H1 (cell line): ENCODE measurements around the gene PIK3CA. TPM values are rescaled to one million over a fixed set of nuclear protein-coding genes. Genes with fewer than 3 reads are reported as not detected.

ENCODE experiments used
- CTCF ChIA-PET: fragments of 300-600 bp; sonication (Branson Sonifier 250); formaldehyde crosslinking; loops from one replicate; lab custom pipeline; 2021; ENCODE audit not compliant: partially characterized antibody; lab: Charles Lee
- POLR2A ChIA-PET: fragments of 300-600 bp; sonication (Branson Sonifier 250); formaldehyde crosslinking; loops from one replicate; lab custom pipeline; 2021; ENCODE audit warnings: inconsistent platforms; ENCODE audit not compliant: partially characterized antibody; lab: Charles Lee
- DNase-seq, 2 experiments: peaks; one replicate each; pipeline versions ENCODE4 v3.0.0 to v3.0.0-alpha.2; 2010 to 2022; ENCODE audit warnings: low spot score in 2 of 2, low read depth in 1 of 2, mixed read lengths in 1 of 2
- FAIRE-seq: peaks from 2 replicates; lab custom pipeline; 2011; peaks lifted over from hg19 to GRCh38; lab: Jason Lieb, UNC
- H2AFZ ChIP-seq: 2 replicates; pipeline ENCODE4 v1.8.1; 2012; ENCODE audit warnings: low read length, inconsistent platforms
- H2AK5ac ChIP-seq: 2 replicates; pipeline ENCODE4 v1.6.1; 2013; ENCODE audit warnings: low read depth, low read length
- H2BK120ac ChIP-seq: replicated peaks from 2 replicates; pipeline ENCODE3; 2013; ENCODE audit warnings: low read depth, low read length, inconsistent platforms
- H2BK12ac ChIP-seq: 2 replicates; pipeline ENCODE4 v1.6.1; 2013; ENCODE audit warnings: low read depth, low read length
- H2BK15ac ChIP-seq: 2 replicates; pipeline ENCODE4 v1.6.1; 2013; ENCODE audit warnings: low read length
- H2BK20ac ChIP-seq: 2 replicates; pipeline ENCODE4 v1.6.1; 2013; ENCODE audit warnings: low read length
- H2BK5ac ChIP-seq: 2 replicates; pipeline ENCODE4 v1.6.1; 2013; ENCODE audit warnings: low read depth, low read length
- H3K14ac ChIP-seq: 2 replicates; pipeline ENCODE4 v1.6.1; 2013; ENCODE audit warnings: inconsistent platforms; ENCODE audit not compliant: insufficient read length
- H3K18ac ChIP-seq: 2 replicates; pipeline ENCODE4 v1.6.1; 2013; ENCODE audit warnings: low read length; ENCODE audit errors: extremely low read depth
- H3K23ac ChIP-seq: 2 replicates; pipeline ENCODE4 v1.6.1; 2013; ENCODE audit warnings: inconsistent platforms; ENCODE audit not compliant: insufficient read length
- H3K23me2 ChIP-seq: 2 replicates; pipeline ENCODE4 v1.6.1; 2013; ENCODE audit warnings: low read depth, low read length
- H3K27ac ChIP-seq: 2 replicates; pipeline ENCODE4 v1.6.1; 2011; ENCODE audit warnings: low read depth, low read length, inconsistent platforms
- H3K27me3 ChIP-seq, 4 experiments: replicated peaks in 1 of 4; 1 replicate in 1 of 4; 2 replicates in 3 of 4; pipeline versions ENCODE4 v1.6.1 to v1.8.1; 2011 to 2013; ENCODE audit warnings: low read length in 3 of 4, mild to moderate bottlenecking in 3 of 4, inconsistent platforms in 2 of 4, mixed read lengths in 2 of 4, moderate library complexity in 1 of 4; ENCODE audit not compliant: control insufficient read depth in 3 of 4, insufficient read depth in 3 of 4; ENCODE audit errors: extremely low read depth in 1 of 4
- H3K36me3 ChIP-seq, 4 experiments: 2 replicates each; pipeline versions ENCODE4 v1.6.1 to v1.8.1; 2011 to 2013; ENCODE audit warnings: mild to moderate bottlenecking in 4 of 4, low read length in 3 of 4, moderate library complexity in 2 of 4, control low read depth in 1 of 4, inconsistent platforms in 1 of 4; ENCODE audit not compliant: insufficient read depth in 4 of 4, control insufficient read depth in 2 of 4
- H3K4ac ChIP-seq: replicated peaks from 2 replicates; pipeline ENCODE3; 2013; ENCODE audit warnings: low read length, low read depth, mixed read lengths, inconsistent platforms; ENCODE audit not compliant: insufficient read length
- H3K4me1 ChIP-seq, 4 experiments: replicated peaks in 1 of 4; 1 replicate in 1 of 4; 2 replicates in 3 of 4; pipeline versions ENCODE4 v1.6.1 to v1.8.1; 2011 to 2013; ENCODE audit warnings: low read length in 3 of 4, inconsistent platforms in 2 of 4, mixed read lengths in 1 of 4; ENCODE audit not compliant: insufficient read depth in 4 of 4, control insufficient read depth in 3 of 4
- H3K4me2 ChIP-seq, 2 experiments: 2 replicates each; pipeline versions ENCODE4 v1.6.1 to v1.8.1; 2011 to 2013; ENCODE audit warnings: low read depth in 2 of 2, low read length in 2 of 2, control low read depth in 1 of 2, inconsistent platforms in 1 of 2, mild to moderate bottlenecking in 1 of 2; ENCODE audit not compliant: insufficient read depth in 1 of 2
- H3K4me3 ChIP-seq, 4 experiments: fragments of 200-600, 300-600 bp in 1 of 4; sonication (generic), shearing (Covaris generic), sonication (Bioruptor Twin) in 1 of 4; 2 replicates each; pipeline versions ENCODE4 v1.5.1 to v1.8.1; 2011 to 2016; ENCODE audit warnings: low read length in 4 of 4, low read depth in 3 of 4, control low read depth in 2 of 4, inconsistent platforms in 2 of 4, mild to moderate bottlenecking in 2 of 4, mixed read lengths in 1 of 4, moderate library complexity in 1 of 4; ENCODE audit not compliant: insufficient read depth in 2 of 4; ENCODE audit errors: extremely low read depth in 1 of 4
- H3K56ac ChIP-seq: replicated peaks from 2 replicates; pipeline ENCODE3; 2013; ENCODE audit warnings: low read depth, mild to moderate bottlenecking, mixed read lengths, low read length, inconsistent platforms; ENCODE audit not compliant: insufficient read length
- H3K79me1 ChIP-seq: 2 replicates; pipeline ENCODE4 v1.6.1; 2013; ENCODE audit warnings: low read depth, low read length, control low read depth
- H3K79me2 ChIP-seq, 2 experiments: 2 replicates each; pipeline versions ENCODE4 v1.6.1 to v1.8.1; 2012 to 2013; ENCODE audit warnings: low read length in 2 of 2, mild to moderate bottlenecking in 2 of 2, inconsistent platforms in 1 of 2; ENCODE audit not compliant: insufficient read depth in 2 of 2, control insufficient read depth in 1 of 2
- H3K9ac ChIP-seq, 4 experiments: replicated peaks in 1 of 4; 1 replicate in 1 of 4; 2 replicates in 3 of 4; pipeline versions ENCODE4 v1.6.1 to v1.8.1; 2011 to 2013; ENCODE audit warnings: low read depth in 3 of 4, low read length in 3 of 4, control low read depth in 2 of 4, mild to moderate bottlenecking in 2 of 4, moderate library complexity in 2 of 4, inconsistent platforms in 1 of 4; ENCODE audit errors: extremely low read depth in 1 of 4
- H3K9me3 ChIP-seq, 2 experiments: 2 replicates each; pipeline versions ENCODE4 v1.6.1 to v1.8.1; 2012 to 2013; ENCODE audit warnings: mild to moderate bottlenecking in 2 of 2, moderate library complexity in 2 of 2, control low read depth in 1 of 2, inconsistent platforms in 1 of 2, low read depth in 1 of 2, low read length in 1 of 2, mixed read lengths in 1 of 2; ENCODE audit not compliant: insufficient read depth in 2 of 2
- H4K20me1 ChIP-seq, 2 experiments: replicated peaks in 1 of 2; 2 replicates each; pipeline versions ENCODE3 to v1.8.1; 2011 to 2013; ENCODE audit warnings: inconsistent platforms in 2 of 2, low read length in 2 of 2, mild to moderate bottlenecking in 1 of 2; ENCODE audit not compliant: insufficient read depth in 2 of 2, control insufficient read depth in 1 of 2
- H4K5ac ChIP-seq: 2 replicates; pipeline ENCODE4 v1.6.1; 2013; ENCODE audit warnings: low read length, low read depth, mixed read lengths, inconsistent platforms; ENCODE audit not compliant: insufficient read length
- H4K8ac ChIP-seq: 2 replicates; pipeline ENCODE4 v1.8.0; 2013; ENCODE audit warnings: mild to moderate bottlenecking, moderate library complexity, low read length, inconsistent platforms; ENCODE audit not compliant: insufficient read depth; ENCODE audit errors: extremely low read depth
- H4K91ac ChIP-seq: replicated peaks from 2 replicates; pipeline ENCODE3; 2013; ENCODE audit warnings: low read length, mixed read lengths, inconsistent platforms; ENCODE audit not compliant: insufficient read length
- EP300 ChIP-seq, 2 experiments: IDR thresholded peaks; 1 replicate in 1 of 2; 2 replicates in 1 of 2; pipeline ENCODE4 v1.6.1; 2011 to 2012; ENCODE audit warnings: low read depth in 2 of 2, low read length in 2 of 2, mild to moderate bottlenecking in 2 of 2, borderline replicate concordance in 1 of 2, inconsistent platforms in 1 of 2, moderate library complexity in 1 of 2
- POLR2A ChIP-seq, 2 experiments: IDR thresholded peaks; 1 replicate in 1 of 2; 2 replicates in 1 of 2; pipeline ENCODE4 v1.6.1; 2011; ENCODE audit warnings: low read depth in 2 of 2, low read length in 2 of 2, mild to moderate bottlenecking in 2 of 2; ENCODE audit errors: control extremely low read depth in 1 of 2
- RAD21 ChIP-seq, 2 experiments: IDR thresholded peaks in 1 of 2; conservative IDR thresholded peaks in 1 of 2; 2 replicates each; pipeline ENCODE4 v1.6.1; 2011; ENCODE audit warnings: low read depth in 2 of 2, low read length in 2 of 2, improper control_type of control experiment in 1 of 2, inconsistent platforms in 1 of 2, mild to moderate bottlenecking in 1 of 2, moderate library complexity in 1 of 2
- RXRA ChIP-seq: IDR thresholded peaks from 2 replicates; pipeline ENCODE4 v1.6.1; 2011; ENCODE audit warnings: low read depth, mild to moderate bottlenecking, low read length, moderate library complexity; ENCODE audit not compliant: insufficient read depth
- WGBS, 2 experiments: shearing (Covaris generic) in 1 of 2; methylation state at CpG; one replicate each; pipeline versions ENCODE4 v1.1.6 to v1.1.7; 2013 to 2015; ENCODE audit warnings: low lambda C conversion rate in 2 of 2, mixed read lengths in 2 of 2, inconsistent platforms in 1 of 2, low coverage in 1 of 2, missing lambda C conversion rate in 1 of 2; ENCODE audit not compliant: insufficient replicate concordance in 2 of 2, insufficient coverage in 1 of 2, insufficient read length in 1 of 2; ENCODE audit errors: extremely low coverage in 1 of 2, missing lambda C conversion rate in 1 of 2; 5-methylcytosine and 5-hydroxymethylcytosine counted together
- polyA plus RNA-seq, 7 experiments: library from polyadenylated mRNA; depleted of rRNA in 3 of 7; stranded (reverse) in 5 of 7; unstranded in 2 of 7; fragments of >200 nt in 5 of 7; fragments of 200-250 nt in 2 of 7; gene quantifications; 1 replicate in 5 of 7; 2 replicates in 1 of 7; 4 replicates in 1 of 7; pipeline versions ENCODE4 v1.2.1 to v1.2.3, GENCODE V29; 2011 to 2013; ENCODE audit warnings: missing spikeins in 2 of 7, mixed read lengths in 2 of 7
- total RNA-seq: library from RNA; stranded (reverse); fragmentation: NEBNext Ultra II Directional; extraction: Animal tissue kit (Norgen Biotek cat#: 25700); gene quantifications from 2 replicates; pipeline ENCODE4 v1.2.1, GENCODE V29; 2021

Gene PIK3CA
- total and polyA plus RNA-seq, 2 of the 8 experiments (the other 6 are each of a cell fraction or from before 2014, with no cell fraction given) = 1.6 to 11.3 TPM

DNA sequence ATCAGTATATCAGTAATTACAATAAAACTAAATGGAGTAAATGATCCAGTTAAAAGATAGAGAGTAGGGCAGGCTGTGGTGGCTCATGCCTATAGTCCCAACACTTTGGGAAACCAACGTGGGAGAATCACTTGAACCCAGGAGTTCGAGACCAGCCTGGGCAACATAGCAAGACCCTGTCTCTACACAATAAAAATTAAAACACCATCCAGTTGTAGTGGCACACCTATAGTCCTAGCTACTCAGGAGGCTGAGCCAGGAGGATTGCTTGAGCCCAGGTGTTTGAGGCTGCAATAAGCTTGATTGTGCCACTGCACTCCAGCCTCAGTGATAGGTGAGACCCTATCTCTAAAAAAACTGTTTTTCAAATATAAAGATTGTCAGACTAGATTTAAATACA lies 108.7 kb downstream of the PIK3CA start:
- no peak for DNase-seq
- Histone ChIP-seq H3K4ac (no peak overlapping the region), H3K9me3 (0 out of 4 replicates have a peak, but pooled peaks cover 4 to 5% of the 10 kb centered on the region in 2 experiments), H4K20me1 (no peaks in the 10 kb centered on the region), H3K79me2 (no peaks in the 10 kb centered on the region), H3K23ac (no peak overlapping the region), H2BK15ac (no peak overlapping the region), H3K9ac (no peak overlapping the region), H2BK5ac (no peak overlapping the region), H3K56ac (no peak overlapping the region)
- 91% methylated on average over 2 of the region's 2 CpGs; no CpG with 5 or more reads in 1 of the 2 experiments for WGBS, 2 experiments
- no peak for TF ChIP-seq EP300 (IDR thresholded peaks at IDR 0.05; ENCODE audit: borderline replicate concordance in 1 of 2, low read depth in 2 of 2, low read length in 2 of 2)
- no peak for TF ChIP-seq POLR2A (IDR thresholded peaks at IDR 0.05; ENCODE audit: control extremely low read depth in 1 of 2, low read depth in 2 of 2, low read length in 2 of 2)
- no peak for TF ChIP-seq RAD21 (IDR thresholded peaks at IDR 0.05 in 1 of 2, conservative IDR thresholded peaks at IDR 0.05 in 1 of 2; ENCODE audit: low read depth in 2 of 2, low read length in 2 of 2)
- no peak for TF ChIP-seq RXRA
- TF ChIP-seq, all 59 proteins: peak for 0
- H3K27me3 ChIP-seq = peaks cover 0 to 3% (median 0%) of the 10 kb centered on the region in 4 experiments; a peak in 2 of 7 replicates
- CTCF ChIA-PET = no interaction called here
- POLR2A ChIA-PET = no interaction called here
- no peak overlapping the region for H3K14ac ChIP-seq
- no peak for FAIRE-seq
- no peak overlapping the region for H3K18ac ChIP-seq
- H3K23me2 ChIP-seq = no peaks in the 10 kb centered on the region; the same call in 1 of the 2 replicates
- no peak overlapping the region for H3K27ac ChIP-seq
- no peak overlapping the region for H4K8ac ChIP-seq
- no peak overlapping the region for H2AFZ ChIP-seq
- H4K91ac ChIP-seq = no peak overlapping the region
- no peak overlapping the region for H2AK5ac ChIP-seq
- no peaks in the 10 kb centered on the region for H3K36me3 ChIP-seq
- no peak overlapping the region for H2BK12ac ChIP-seq
- no peak overlapping the region for H4K5ac ChIP-seq
- H3K4me1 ChIP-seq = no peaks in the 10 kb centered on the region
- H3K4me3 ChIP-seq = no peak overlapping the region
- no peak overlapping the region for H3K4me2 ChIP-seq
- H2BK120ac ChIP-seq = no peak overlapping the region
- no peak overlapping the region for H2BK20ac ChIP-seq
- no peaks in the 10 kb centered on the region for H3K79me1 ChIP-seq
